Mucosa of descending colon (tissue), 3 donors: ENCODE results near the gene VPS45. TPM values are rescaled to one million over a fixed set of nuclear protein-coding genes. Genes with fewer than 3 reads are reported as not detected.

Experiments
- ATAC-seq: fragments of 200-7000 bp; cut with Tn5 transposase; one replicate; pipeline ENCODE4 v1.9.1; 2020; ENCODE audit warnings: mild to moderate bottlenecking, moderate library complexity
- DNase-seq, 3 donors: peaks; one replicate each; pipeline ENCODE4 v3.0.0-alpha.2; 2020
- H3K36me3 ChIP-seq: fragments of 200-600 bp; one replicate; pipeline ENCODE4 v1.8.0; 2021; ENCODE audit warnings: low read depth, mild to moderate bottlenecking
- H3K4me1 ChIP-seq: fragments of 200-600 bp; one replicate; pipeline ENCODE4 v1.8.0; 2021; ENCODE audit warnings: low read depth, mild to moderate bottlenecking
- H3K4me3 ChIP-seq: fragments of 200-600 bp; one replicate; pipeline ENCODE4 v1.8.0; 2021; ENCODE audit warnings: mild to moderate bottlenecking
- H3K9me3 ChIP-seq: fragments of 200-600 bp; one replicate; pipeline ENCODE4 v1.8.0; 2021; ENCODE audit warnings: mild to moderate bottlenecking
- intact Hi-C, 2 donors: fragments of 100-400 bp; cut with DNase I in 1 of 2; cut with micrococcal nuclease in 1 of 2; formaldehyde crosslinking; loops; one replicate each; pipeline versions ENCODE4 v1.11.0 to v1.11.1; 2022; cut with DNase I, micrococcal nuclease
- total RNA-seq, 3 donors: library from RNA; stranded (reverse); fragmentation: NEBNext Ultra II Directional in 2 of 3; extraction: Animal tissue kit (Norgen Biotek cat#: 25700) in 2 of 3; gene quantifications; one replicate each; pipeline versions ENCODE4 v1.2.1 to v1.2.4, GENCODE V29; 2021 to 2023
- TF ChIP-seq, protein P1 (sequence below): fragments of 200-600 bp; IDR thresholded peaks from one replicate; pipeline ENCODE4 v1.8.0; 2022; ENCODE audit warnings: antibody characterized with exemption, mild to moderate bottlenecking
- donor health status: DM: no; HTN: no; CAD: no; lungs with moderate emphysema.
- donor health status: DM: no; HTN: no; CAD: no.
- donor health status: DM: no; HTN: yes; CAD: no.

Gene VPS45
- total RNA-seq, 3 donors from 2014 or later, result 28.3 to 43.4 (median 33.6) TPM

DNA sequence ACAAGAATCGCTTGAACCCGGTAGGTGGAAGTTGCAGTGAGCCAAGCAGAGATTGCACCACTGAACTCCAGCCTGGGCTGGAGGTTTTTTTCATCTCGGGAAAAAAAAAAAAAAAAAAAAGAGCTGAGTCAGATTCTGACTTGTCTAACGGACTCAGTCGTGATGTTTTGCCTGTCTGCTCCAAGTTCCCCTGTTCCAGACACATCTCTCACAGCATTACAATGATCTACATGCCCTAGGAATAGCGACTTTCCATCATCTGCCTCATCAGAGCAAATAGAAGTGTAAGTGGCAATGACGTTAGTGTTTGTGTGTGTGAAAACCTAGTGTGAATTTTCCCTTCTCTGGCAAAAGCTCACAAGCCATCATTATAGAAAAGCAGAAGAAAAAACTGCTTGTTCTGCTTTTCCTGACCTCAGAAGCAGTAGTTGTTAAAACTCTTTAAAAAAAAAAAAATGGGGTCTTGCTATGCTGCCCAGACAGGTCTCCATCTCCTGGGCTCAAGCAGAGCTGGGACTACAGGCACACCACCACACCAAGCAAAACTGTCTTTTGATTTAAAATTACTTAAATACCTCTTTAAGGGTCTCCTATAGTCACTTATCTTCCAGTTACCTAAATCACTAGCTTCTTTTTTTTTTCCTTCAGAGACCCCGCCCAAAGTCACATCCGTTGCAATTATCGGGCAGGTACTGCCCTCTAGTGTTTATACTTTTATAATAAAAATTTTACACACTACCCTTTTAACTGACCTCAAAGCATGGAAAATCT lies 119.4 kb downstream of the VPS45 start:
- TF ChIP-seq, protein P1, sequence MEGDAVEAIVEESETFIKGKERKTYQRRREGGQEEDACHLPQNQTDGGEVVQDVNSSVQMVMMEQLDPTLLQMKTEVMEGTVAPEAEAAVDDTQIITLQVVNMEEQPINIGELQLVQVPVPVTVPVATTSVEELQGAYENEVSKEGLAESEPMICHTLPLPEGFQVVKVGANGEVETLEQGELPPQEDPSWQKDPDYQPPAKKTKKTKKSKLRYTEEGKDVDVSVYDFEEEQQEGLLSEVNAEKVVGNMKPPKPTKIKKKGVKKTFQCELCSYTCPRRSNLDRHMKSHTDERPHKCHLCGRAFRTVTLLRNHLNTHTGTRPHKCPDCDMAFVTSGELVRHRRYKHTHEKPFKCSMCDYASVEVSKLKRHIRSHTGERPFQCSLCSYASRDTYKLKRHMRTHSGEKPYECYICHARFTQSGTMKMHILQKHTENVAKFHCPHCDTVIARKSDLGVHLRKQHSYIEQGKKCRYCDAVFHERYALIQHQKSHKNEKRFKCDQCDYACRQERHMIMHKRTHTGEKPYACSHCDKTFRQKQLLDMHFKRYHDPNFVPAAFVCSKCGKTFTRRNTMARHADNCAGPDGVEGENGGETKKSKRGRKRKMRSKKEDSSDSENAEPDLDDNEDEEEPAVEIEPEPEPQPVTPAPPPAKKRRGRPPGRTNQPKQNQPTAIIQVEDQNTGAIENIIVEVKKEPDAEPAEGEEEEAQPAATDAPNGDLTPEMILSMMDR, result no peak
- Histone ChIP-seq H3K36me3 (no peaks in the 10 kb centered on the region), H3K9me3 (no peaks in the 10 kb centered on the region), H3K4me1 (peaks cover 5% of the 10 kb centered on the region), H3K4me3 (no peak overlapping the region)
- ATAC-seq (peak; percentile 73), DNase-seq (no peak)
- intact Hi-C loops, result loop anchor here in 1 of 2 donors (10.0 kb wide), 1 partner anchor 222 kb away; no protein-coding TSS in a partner anchor

DNA sequence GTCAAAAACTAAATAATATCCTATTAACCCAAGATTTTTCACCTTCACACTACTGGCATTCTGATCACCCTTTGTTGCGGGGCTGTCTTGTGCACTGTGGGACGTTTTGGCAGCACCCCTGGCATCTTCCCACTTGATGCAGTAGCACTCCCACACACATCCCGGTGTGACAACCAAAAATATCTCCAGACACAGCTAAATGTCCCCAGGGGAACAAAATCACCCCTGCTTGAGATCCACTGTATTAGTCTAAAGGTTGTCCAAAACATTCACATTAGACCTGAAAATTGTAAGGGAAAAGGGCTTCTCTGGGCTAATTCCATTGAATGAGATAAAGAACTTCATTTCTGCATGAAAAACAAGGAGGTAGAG lies 120.0 kb downstream of the VPS45 start:
- H3K4me1 ChIP-seq, result peaks cover 5% of the 10 kb centered on the region
- H3K4me3 ChIP-seq, result no peak overlapping the region
- intact Hi-C loops, result loop anchor here in 1 of 2 donors (10.0 kb wide), 1 partner anchor 223 kb away; no protein-coding TSS in a partner anchor
- no peak for ATAC-seq
- H3K36me3 ChIP-seq, result no peaks in the 10 kb centered on the region
- DNase-seq, result no peak
- H3K9me3 ChIP-seq, result no peaks in the 10 kb centered on the region
- TF ChIP-seq, protein P1, result no peak

DNA sequence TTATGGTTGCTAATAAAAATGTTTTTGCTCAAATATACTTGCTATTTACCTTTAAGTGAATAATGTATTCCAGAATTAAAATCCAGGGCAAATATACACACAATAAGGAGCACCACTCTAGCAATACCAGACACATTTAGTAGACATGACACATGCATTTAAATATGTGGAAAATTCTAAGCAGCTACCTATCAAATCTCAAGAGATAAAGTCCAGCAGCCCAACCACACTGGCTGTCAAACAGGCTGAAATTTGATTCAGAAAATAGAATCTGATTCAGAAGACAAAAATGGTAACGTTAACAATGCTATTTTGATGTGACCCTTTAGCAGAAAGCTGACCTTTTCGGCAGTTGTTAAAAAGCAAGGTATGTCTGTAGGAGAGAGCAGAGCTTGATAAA lies 124.4 kb downstream of the VPS45 start:
- Histone ChIP-seq H3K36me3 (no peaks in the 10 kb centered on the region), H3K4me1 (peaks cover 3% of the 10 kb centered on the region), H3K9me3 (no peaks in the 10 kb centered on the region), H3K4me3 (no peak overlapping the region)
- DNase-seq (no peak), ATAC-seq (no peak)
- TF ChIP-seq, protein P1, result no peak
- intact Hi-C loops, result no loop called here

DNA sequence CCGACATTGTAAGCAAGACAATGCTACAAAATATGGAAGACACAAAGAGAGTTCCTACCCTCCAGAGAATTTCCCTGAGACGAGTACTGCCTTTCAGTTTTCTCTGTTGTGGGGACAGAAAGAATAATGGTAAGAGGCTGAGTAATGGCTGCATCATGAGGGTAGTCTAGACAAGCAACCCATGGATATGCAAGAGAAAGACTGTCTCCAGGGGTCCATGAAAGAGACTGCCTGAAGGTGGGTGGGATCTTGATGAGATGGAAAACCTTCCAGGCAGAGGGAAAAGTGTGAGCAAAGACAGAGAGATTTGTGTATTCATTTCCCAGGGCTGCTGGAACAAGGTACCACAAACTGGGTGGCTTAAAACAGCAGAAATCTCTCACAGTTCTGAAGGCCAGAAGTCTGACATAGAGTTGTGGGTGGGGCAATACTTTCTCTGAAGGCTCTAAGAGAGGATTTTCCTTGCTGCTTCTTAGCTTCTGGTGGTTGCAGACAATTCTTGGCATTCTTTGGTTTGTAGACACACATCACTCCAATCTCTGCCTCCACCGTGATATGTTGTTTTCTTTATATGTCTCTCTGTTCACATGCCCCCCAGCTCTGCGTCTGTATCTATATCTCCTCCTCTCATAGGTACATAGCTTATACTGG lies 126.9 kb downstream of the VPS45 start:
- Histone ChIP-seq H3K9me3 (no peaks in the 10 kb centered on the region), H3K4me3 (no peak overlapping the region), H3K4me1 (no peaks in the 10 kb centered on the region), H3K36me3 (no peaks in the 10 kb centered on the region)
- TF ChIP-seq, protein P1, result no peak
- no peak for DNase-seq
- intact Hi-C loops, result no loop called here
- no peak for ATAC-seq

Other genes starting within 250 kb of the VPS45 start
- 10 to 100 TPM; 10.7 to 18.1 (median 13.2) TPM for gene BOLA1, start 168.2 kb upstream of the VPS45 start, total RNA-seq
- 1 to 10 TPM in 2 of 3 donors, under 1 TPM in 1; 0.69 to 7.6 (median 1.7) TPM for gene SV2A, start 149.9 kb upstream of the VPS45 start, total RNA-seq
- gene SF3B4, start 140.0 kb upstream of the VPS45 start, total RNA-seq, result 10 to 100 TPM; 60.7 to 67.4 (median 64.2) TPM
- gene MTMR11, start 130.9 kb upstream of the VPS45 start, total RNA-seq, result 100 to 1,000 TPM; 151 to 409 (median 217) TPM
- gene OTUD7B, start 57.0 kb upstream of the VPS45 start, total RNA-seq, result 10 to 100 TPM; 39.2 to 52.7 (median 49.3) TPM
- gene PLEKHO1, start 82.1 kb downstream of the VPS45 start, total RNA-seq, result 100 to 1,000 TPM in 1 of 3 donors, 10 to 100 TPM in 2; 10.0 to 228 (median 21.9) TPM
- 10 to 100 TPM in 2 of 3 donors, 1 to 10 TPM in 1; 7.3 to 23.6 (median 19.4) TPM for gene ANP32E, start 168.3 kb downstream of the VPS45 start, total RNA-seq
- 1 to 10 TPM in 1 of 3 donors, under 1 TPM in 2; 0.38 to 6.8 (median 0.41) TPM for gene CA14, start 190.0 kb downstream of the VPS45 start, total RNA-seq
- gene APH1A, start 201.2 kb downstream of the VPS45 start, total RNA-seq, result 100 to 1,000 TPM; 128 to 212 (median 188) TPM
- gene C1orf54, start 205.0 kb downstream of the VPS45 start, total RNA-seq, result 10 to 100 TPM in 1 of 3 donors, 1 to 10 TPM in 2; 4.5 to 26.2 (median 6.4) TPM
- gene CIART, start 214.8 kb downstream of the VPS45 start, total RNA-seq, result 10 to 100 TPM in 1 of 3 donors, 1 to 10 TPM in 1, under 1 TPM in 1; 0.49 to 12.6 (median 1.6) TPM
- 10 to 100 TPM; 39.4 to 50.2 (median 45.6) TPM for gene MRPS21, start 226.1 kb downstream of the VPS45 start, total RNA-seq